Spinal cord (tissue), 10 donors: ENCODE results near the gene NLRP4. TPM values are rescaled to one million over a fixed set of nuclear protein-coding genes. Genes with fewer than 3 reads are reported as not detected.

ENCODE experiments used
- DNase-seq, 6 donors: peaks; one replicate each; pipeline versions ENCODE4 v3.0.0 to v3.0.0-alpha.2; 2013 to 2015; ENCODE audit warnings: low spot score in 6 of 6, low read depth in 4 of 6
- H3K27ac ChIP-seq: one replicate; pipeline ENCODE4 v1.5.1; 2013; ENCODE audit warnings: low read depth, low read length, control low read depth
- H3K27me3 ChIP-seq: one replicate; pipeline ENCODE4 v1.6.1; 2013; ENCODE audit warnings: low read length; ENCODE audit not compliant: control insufficient read depth, insufficient read depth
- H3K36me3 ChIP-seq: one replicate; pipeline ENCODE4 v1.6.1; 2013; ENCODE audit warnings: low read length; ENCODE audit not compliant: control insufficient read depth, insufficient read depth
- H3K4me1 ChIP-seq: one replicate; pipeline ENCODE4 v1.6.1; 2013; ENCODE audit warnings: low read length; ENCODE audit not compliant: control insufficient read depth, insufficient read depth
- H3K4me3 ChIP-seq: one replicate; pipeline ENCODE4 v1.5.1; 2013; ENCODE audit warnings: low read depth, low read length, control low read depth
- H3K9me3 ChIP-seq: one replicate; pipeline ENCODE4 v1.6.1; 2013; ENCODE audit warnings: low read length; ENCODE audit not compliant: control insufficient read depth, insufficient read depth
- WGBS: methylation state at CpG from one replicate; pipeline ENCODE4 v1.1.5; 2013; ENCODE audit warnings: missing lambda C conversion rate; ENCODE audit not compliant: insufficient coverage; 5-methylcytosine and 5-hydroxymethylcytosine counted together
- polyA plus RNA-seq, 2 donors: library from polyadenylated mRNA; unstranded; fragments of 120-200 nt; gene quantifications; one replicate each; pipeline ENCODE4 v1.2.1, GENCODE V29; 2013; ENCODE audit not compliant: insufficient read length in 2 of 2
- total RNA-seq, 2 donors: library from RNA; depleted of rRNA in 1 of 2; stranded (reverse); fragments of 120-200 nt in 1 of 2; fragments of >200 nt in 1 of 2; gene quantifications; one replicate each; pipeline versions ENCODE4 v1.2.3 to v1.2.4, GENCODE V29; 2013 to 2014
- donor health status: healthy.

Gene NLRP4
- total and polyA plus RNA-seq, 4 donors, result not detected

GRCh38 chr19:55831846-55832245 lies 4.5 kb upstream of the NLRP4 start, which contains the start of gene NLRP11:
Gene NLRP11, minus strand, starts transcription at chr19:55831999. Its CDS starts 13,825 bp downstream, at chr19:55818174.
- no peaks in the 10 kb centered on the region for H3K27me3 ChIP-seq
- H3K27ac ChIP-seq, result no peak within 1 kb of the TSS
- no peaks in the 10 kb centered on the region for H3K4me1 ChIP-seq
- 86% methylated on average over 10 of the region's 10 CpGs for WGBS
- no peak for DNase-seq
- H3K36me3 ChIP-seq, result no peaks in the 10 kb centered on the region
- H3K9me3 ChIP-seq, result no peaks in the 10 kb centered on the region
- H3K4me3 ChIP-seq, result no peak within 1 kb of the TSS

GRCh38 chr19:55832676-55833075 lies 3.7 kb upstream of the NLRP4 start:
- no CpG with 5 or more reads among the region's 4 CpGs for WGBS
- H3K36me3 ChIP-seq, result no peaks in the 10 kb centered on the region
- H3K27me3 ChIP-seq, result no peaks in the 10 kb centered on the region
- DNase-seq, result no peak
- H3K27ac ChIP-seq, result no peak overlapping the region
- no peak overlapping the region for H3K4me3 ChIP-seq
- no peaks in the 10 kb centered on the region for H3K9me3 ChIP-seq
- H3K4me1 ChIP-seq, result no peaks in the 10 kb centered on the region

- H3K9me3 ChIP-seq, result peaks cover 2% of the 10 kb centered on the region
- no peaks in the 10 kb centered on the region for H3K27me3 ChIP-seq
- no peaks in the 10 kb centered on the region for H3K4me1 ChIP-seq
- no peak overlapping the region for H3K27ac ChIP-seq
- H3K36me3 ChIP-seq, result no peaks in the 10 kb centered on the region
- no peak overlapping the region for H3K4me3 ChIP-seq
- 86% methylated on average over 1 of the region's 3 CpGs for WGBS
- no peak for DNase-seq
Measured at GRCh38 chr19:55838251-55838650, 1.9 kb downstream of the NLRP4 start.

GRCh38 chr19:55838906-55839305 lies 2.6 kb downstream of the NLRP4 start:
- peaks cover 3% of the 10 kb centered on the region for H3K9me3 ChIP-seq
- no CpG with 5 or more reads among the region's 4 CpGs for WGBS
- no peaks in the 10 kb centered on the region for H3K4me1 ChIP-seq
- H3K27ac ChIP-seq, result no peak overlapping the region
- H3K4me3 ChIP-seq, result no peak overlapping the region
- no peaks in the 10 kb centered on the region for H3K36me3 ChIP-seq
- no peaks in the 10 kb centered on the region for H3K27me3 ChIP-seq
- DNase-seq, result no peak

GRCh38 chr19:55855160-55855559 lies 18.8 kb downstream of the NLRP4 start:
- no CpG with 5 or more reads among the region's 1 CpG for WGBS

GRCh38 chr19:55857149-55857548 lies 20.8 kb downstream of the NLRP4 start:
- DNase-seq, result no peak
- H3K27ac ChIP-seq, result no peak overlapping the region
- H3K36me3 ChIP-seq, result no peaks in the 10 kb centered on the region
- no peaks in the 10 kb centered on the region for H3K4me1 ChIP-seq
- H3K27me3 ChIP-seq, result no peaks in the 10 kb centered on the region
- WGBS, result 100% methylated on average over 1 of the region's 4 CpGs
- no peak overlapping the region for H3K4me3 ChIP-seq
- peaks cover 2% of the 10 kb centered on the region for H3K9me3 ChIP-seq

More at GRCh38 chr19:55855160-55855559, 18.8 kb downstream of the NLRP4 start:
- no peaks in the 10 kb centered on the region for H3K36me3 ChIP-seq
- no peak for DNase-seq
- no peak overlapping the region for H3K4me3 ChIP-seq
- no peak overlapping the region for H3K27ac ChIP-seq
- peaks cover 2% of the 10 kb centered on the region for H3K9me3 ChIP-seq
- no peaks in the 10 kb centered on the region for H3K27me3 ChIP-seq
- H3K4me1 ChIP-seq, result no peaks in the 10 kb centered on the region

GRCh38 chr19:55857974-55858373 lies 21.6 kb downstream of the NLRP4 start:
- Histone ChIP-seq H3K4me3 (no peak overlapping the region), H3K27ac (no peak overlapping the region), H3K9me3 (peaks cover 2% of the 10 kb centered on the region), H3K36me3 (no peaks in the 10 kb centered on the region), H3K27me3 (no peaks in the 10 kb centered on the region), H3K4me1 (no peaks in the 10 kb centered on the region)
- 88% methylated on average over 23 of the region's 23 CpGs for WGBS
- DNase-seq, result no peak

GRCh38 chr19:55858401-55858800 lies 22.1 kb downstream of the NLRP4 start:
- H3K4me3 ChIP-seq, result no peak overlapping the region
- H3K9me3 ChIP-seq, result peaks cover 2% of the 10 kb centered on the region
- no peaks in the 10 kb centered on the region for H3K4me1 ChIP-seq
- H3K36me3 ChIP-seq, result no peaks in the 10 kb centered on the region
- H3K27ac ChIP-seq, result no peak overlapping the region
- no peak for DNase-seq
- 93% methylated on average over 12 of the region's 14 CpGs for WGBS
- H3K27me3 ChIP-seq, result no peaks in the 10 kb centered on the region

GRCh38 chr19:55858969-55859368 lies 22.6 kb downstream of the NLRP4 start:
- WGBS, result 74% methylated on average over 3 of the region's 5 CpGs
- Histone ChIP-seq H3K36me3 (no peaks in the 10 kb centered on the region), H3K4me3 (no peak overlapping the region), H3K9me3 (peaks cover 2% of the 10 kb centered on the region), H3K4me1 (no peaks in the 10 kb centered on the region), H3K27me3 (no peaks in the 10 kb centered on the region), H3K27ac (no peak overlapping the region)
- DNase-seq, result no peak

- 63% methylated on average over 2 of the region's 3 CpGs for WGBS
- Histone ChIP-seq H3K27me3 (no peaks in the 10 kb centered on the region), H3K36me3 (no peaks in the 10 kb centered on the region), H3K4me3 (no peak overlapping the region), H3K27ac (no peak overlapping the region), H3K9me3 (peaks cover 2% of the 10 kb centered on the region), H3K4me1 (no peaks in the 10 kb centered on the region)
- DNase-seq, result no peak
Measured at GRCh38 chr19:55866521-55866920, 30.2 kb downstream of the NLRP4 start.
